GM19240 (cell line): ENCODE results near the gene ZC3H14.
A peak's percentile ranks its signal among the peaks of the same experiment; 100 is the strongest.
"Not testable (repeated sequence)": the region's sequence is repeated elsewhere in the genome, so short reads cannot be mapped to it uniquely, and the experiment has no call there.

Source experiments
- DNase-seq: peaks from one replicate; pipeline ENCODE4 v3.0.0; 2011; ENCODE audit warnings: low spot score; ENCODE audit not compliant: insufficient read length

The ZC3H14 gene, protein sequence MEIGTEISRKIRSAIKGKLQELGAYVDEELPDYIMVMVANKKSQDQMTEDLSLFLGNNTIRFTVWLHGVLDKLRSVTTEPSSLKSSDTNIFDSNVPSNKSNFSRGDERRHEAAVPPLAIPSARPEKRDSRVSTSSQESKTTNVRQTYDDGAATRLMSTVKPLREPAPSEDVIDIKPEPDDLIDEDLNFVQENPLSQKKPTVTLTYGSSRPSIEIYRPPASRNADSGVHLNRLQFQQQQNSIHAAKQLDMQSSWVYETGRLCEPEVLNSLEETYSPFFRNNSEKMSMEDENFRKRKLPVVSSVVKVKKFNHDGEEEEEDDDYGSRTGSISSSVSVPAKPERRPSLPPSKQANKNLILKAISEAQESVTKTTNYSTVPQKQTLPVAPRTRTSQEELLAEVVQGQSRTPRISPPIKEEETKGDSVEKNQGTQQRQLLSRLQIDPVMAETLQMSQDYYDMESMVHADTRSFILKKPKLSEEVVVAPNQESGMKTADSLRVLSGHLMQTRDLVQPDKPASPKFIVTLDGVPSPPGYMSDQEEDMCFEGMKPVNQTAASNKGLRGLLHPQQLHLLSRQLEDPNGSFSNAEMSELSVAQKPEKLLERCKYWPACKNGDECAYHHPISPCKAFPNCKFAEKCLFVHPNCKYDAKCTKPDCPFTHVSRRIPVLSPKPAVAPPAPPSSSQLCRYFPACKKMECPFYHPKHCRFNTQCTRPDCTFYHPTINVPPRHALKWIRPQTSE

DNA sequence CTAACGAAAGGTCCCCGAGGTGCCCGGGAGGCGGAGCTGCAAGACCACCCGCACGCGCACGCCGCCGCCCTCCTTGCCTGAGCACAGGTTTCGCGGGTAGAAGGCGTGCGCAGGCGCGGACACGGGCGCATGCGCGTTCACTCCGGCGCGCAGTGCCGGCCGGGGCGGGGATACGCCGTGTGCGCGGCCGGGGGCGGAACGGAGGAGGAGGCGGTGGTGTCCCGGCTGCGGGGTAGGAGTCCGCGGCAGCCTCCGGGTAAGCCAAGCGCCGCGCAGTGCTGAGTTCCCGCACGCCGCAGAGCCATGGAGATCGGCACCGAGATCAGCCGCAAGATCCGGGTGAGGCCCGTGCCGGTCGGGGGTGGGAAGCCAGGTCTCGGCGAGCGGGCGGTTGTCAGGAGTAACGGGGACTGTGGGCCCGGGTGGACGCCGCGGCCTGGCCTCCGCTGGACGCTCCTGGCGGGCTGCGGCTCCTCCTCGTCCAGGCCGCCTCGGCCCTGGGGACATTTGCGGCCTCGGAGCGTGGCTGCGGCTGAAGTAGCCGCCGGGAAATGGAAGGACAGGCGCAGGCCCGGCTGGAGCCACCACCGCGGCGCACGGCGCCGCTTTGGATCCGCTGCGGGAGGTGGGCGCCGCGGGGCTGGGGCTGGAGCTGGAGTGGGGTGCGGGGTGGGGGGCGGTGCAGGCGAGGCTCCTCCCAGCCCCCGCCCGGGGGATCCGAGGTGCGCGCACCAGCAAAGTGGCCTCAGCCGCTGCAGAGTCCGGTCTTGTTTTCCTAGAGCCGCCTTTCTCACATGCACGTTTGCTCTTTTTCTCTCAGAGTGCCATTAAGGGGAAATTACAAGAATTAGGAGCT, at the start of gene ZC3H14:
ZC3H14 (plus strand) TSS at position 207 of the 856 bp plus-strand sequence; CDS start at position 304, 97 bp downstream.
- peak; percentile 83 for DNase-seq

DNA sequence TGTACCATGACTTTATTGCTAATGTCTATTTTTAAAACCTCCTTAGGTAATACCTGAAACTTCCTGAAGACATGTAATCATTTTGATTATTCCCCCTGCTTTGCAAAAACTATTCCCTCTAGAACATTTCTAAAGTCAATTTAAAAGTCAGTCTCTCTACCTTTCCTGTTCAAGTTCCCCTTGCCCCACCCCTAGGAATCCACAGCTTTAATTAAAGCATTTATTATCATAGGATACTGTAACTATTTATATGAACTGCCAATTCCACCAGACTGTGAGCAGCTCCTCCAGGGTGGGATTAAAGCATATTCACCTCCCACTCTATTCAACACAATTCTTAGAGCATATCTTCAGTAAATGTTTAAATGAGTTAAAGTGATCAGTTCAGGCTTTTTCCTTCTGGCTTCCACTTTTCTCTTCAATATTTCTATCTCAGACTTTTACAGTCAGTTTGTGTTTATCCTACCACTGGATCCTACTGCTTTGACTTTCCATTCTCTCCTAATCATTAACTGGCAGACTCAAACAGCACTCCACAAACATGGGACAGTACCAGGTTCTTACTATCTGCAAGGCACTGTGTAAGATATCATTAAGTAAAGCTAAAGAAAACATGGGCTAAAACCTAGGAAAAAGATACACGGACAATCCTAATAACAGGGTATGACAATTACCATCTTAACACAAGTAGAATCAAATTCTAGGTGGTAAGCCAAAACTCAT, 47.2 kb upstream of the ZC3H14 start:
- DNase-seq = no peak

DNA sequence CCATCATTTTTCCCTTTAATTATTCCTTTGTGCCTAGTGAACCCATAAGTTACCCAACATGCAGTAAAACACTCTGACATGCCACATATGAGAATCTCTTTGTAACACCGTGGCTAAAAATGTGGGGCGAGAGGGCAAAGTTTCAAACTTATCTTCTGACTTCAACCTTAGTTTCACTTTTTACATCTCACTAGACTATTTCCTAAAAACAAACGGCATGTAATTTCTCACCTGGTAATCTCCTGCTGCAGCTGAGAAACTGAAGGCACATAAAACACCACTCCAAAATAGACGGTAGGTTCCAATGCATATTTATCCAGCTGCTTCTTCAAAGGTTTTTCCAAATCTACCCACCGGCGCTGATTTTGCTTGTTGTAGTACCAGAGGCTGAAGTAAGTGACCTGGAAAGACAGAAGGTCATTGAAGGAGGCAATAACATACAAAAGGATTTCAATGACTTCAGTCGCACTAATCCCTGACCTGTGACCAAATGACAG, 45.9 kb upstream of the ZC3H14 start:
- no peak for DNase-seq

DNA sequence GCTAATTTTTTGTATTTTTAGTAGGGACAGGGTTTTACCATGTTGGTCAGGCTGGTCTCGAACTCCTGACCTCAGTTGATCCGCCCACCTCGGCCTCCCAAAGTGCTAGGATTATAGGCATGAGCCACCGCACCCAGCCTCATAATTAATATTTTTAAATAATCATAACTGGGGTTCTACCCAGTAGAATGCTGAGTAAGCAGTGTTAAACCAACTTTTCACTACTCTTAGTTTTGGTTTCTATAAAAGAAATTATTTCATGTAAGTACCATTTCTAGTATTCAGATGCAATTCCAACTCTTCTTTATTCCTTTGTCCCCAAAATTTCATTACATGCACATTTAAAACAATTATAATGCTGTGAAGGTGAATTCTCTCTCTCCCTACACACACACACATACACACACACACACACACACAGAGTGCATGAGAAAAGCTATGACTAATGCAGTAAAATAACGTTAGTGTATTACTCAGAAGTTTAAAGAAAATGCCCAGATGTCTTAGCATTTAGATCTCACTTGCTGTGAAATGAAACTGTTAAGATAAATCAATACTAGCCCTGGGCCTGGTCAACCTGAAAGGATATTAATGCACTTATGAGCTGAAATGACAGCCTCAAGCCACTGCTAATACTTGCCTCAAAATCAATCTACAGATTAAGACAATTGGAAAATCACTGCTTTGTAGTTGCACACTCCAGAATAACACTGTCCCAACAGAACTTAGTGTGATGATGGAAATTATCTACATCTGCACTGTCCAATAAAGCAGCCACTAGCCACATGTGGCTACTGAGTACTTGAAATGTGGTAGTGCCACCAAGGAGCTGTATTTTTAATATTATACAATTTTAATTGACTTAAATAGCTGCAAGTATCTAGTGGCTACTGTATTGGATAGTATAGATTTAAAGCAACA, 44.0 kb upstream of the ZC3H14 start:
- DNase-seq = no peak

DNA sequence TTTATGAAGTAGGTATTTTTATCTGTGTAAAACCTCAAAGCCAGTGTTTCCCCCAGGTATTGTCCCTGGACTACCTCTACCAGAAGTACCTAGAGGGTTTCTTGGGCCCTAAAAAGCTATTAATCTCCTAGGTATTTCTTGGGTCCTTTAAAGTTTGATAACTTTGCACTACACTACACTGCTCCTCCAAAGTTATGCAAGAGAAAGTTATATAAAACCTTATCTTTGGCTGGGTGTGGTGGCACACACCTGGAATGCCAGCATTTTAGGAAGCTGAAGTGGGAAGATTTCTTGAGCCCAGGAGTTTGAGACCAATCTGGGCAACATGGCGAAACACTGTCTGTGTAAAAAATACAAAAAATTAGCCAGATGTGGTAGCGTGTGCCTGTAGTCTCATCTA, 42.9 kb upstream of the ZC3H14 start:
- DNase-seq = no peak

DNA sequence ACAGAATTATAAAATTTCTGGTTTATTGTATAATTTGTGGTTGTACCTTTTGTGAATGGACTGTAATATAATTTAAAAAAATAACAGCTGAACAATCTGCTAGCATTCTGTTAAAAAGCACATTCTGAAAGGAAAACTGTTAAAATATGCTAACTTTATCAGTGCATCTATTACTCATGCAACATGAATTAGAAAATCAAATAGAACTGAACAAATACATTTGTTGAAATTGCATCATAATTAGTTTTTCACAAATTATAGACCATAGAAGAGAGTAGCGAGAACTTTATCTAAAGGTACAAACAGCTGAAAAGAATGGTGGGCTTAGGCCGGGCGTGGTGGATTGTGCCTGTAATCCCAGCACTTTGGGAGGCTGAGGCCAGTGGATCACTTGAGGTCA, 41.0 kb upstream of the ZC3H14 start:
- DNase-seq = no peak

DNA sequence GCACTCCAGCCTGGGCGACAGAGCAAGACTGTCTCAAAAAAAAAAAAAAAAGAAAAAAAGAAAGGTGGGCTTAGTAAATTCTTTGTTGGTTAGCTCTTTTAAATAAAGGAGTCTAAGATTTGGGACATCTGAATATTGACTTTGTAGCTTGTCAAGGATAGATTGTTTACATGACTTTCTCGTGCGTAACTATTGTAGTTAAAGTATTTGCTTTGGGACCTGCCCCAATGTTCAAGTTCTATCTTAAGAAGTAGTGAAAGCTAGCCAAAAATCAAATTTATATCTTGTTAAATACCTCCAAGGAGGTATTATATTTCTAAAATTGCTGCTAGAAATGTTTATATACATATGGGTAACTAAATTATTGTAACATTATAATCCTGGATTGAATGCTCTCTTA, 40.4 kb upstream of the ZC3H14 start:
- DNase-seq = no peak

DNA sequence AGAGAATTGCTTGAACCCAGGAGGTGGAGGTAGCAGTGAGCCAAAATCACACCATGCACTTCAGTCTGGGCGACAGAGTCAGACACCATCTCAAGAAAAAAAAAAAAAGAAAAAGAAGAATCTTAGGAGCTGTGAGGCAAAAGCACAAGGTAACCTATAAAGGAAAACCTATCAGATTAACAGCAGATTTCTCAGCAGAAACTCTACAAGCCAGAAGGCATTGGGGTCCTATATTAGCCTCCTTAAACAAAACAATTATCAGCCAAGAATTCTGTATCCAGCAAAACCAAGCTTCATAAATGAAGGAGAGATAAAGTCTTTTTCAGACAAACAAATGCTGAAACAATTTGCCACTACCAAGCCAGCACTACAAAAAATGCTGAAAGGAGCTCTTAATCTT, 32.9 kb upstream of the ZC3H14 start:
- not testable (repeated sequence) for DNase-seq

DNA sequence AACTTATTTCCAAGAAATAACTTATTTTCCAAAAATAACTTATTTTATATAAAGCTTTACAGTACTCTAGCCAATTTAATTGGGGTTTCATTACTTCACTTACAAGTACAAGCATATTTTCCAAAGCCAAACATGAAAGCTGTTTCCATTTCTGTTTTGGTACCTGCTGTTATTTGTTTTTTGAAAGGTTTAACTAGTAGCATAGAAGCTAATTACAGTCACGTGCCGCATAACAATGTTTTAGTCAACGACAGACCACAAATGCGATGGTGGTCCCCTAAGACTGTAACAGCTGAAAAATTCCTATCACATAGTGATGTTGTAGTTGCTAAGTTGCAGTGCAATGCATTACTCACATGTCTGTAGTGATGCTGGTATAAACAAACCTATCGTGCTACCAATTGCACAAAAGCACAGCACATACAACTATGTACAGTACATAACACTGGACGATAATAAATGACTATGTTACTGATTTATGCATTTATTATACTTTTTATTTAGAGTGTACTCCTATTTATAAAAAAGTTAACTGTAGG, 29.7 kb upstream of the ZC3H14 start:
- no peak for DNase-seq

DNA sequence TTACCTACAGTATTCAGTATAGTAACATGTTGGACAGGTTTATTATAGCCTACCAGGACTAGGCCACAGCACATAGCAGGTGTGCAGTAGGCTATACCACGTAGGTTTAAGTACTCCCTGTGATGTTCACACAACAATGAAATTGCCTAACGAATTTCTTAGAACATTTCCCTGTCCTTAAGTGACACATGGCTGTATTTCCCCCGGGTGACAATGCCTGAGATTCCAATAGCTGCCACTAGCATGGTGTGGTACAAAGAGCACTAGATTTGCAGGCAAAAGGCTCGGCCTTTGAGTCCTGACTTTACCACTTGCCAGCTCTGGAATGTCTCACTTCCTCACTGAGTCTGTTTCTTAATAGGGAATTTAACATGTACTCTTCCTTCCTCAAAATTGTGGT, 27.7 kb upstream of the ZC3H14 start:
- DNase-seq = no peak

DNA sequence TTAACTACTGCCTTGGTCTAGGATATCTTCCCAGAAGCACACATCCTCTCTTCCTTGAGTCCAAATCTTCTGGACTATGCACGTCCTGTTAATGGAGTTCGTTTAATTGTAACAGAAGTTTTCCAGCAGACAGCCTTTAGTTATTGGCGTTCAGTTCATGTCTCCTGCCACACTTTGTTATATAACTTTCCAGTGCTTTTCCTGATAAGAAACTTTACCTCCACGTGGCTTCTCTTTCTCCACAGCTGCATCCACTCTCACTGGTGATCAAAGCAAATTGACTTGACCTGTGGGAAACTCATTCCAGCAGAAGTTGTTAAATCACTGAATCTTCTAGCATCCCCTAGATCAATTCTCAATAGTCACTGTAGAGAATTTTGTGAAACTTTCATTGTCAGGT, 27.0 kb upstream of the ZC3H14 start:
- no peak for DNase-seq

DNA sequence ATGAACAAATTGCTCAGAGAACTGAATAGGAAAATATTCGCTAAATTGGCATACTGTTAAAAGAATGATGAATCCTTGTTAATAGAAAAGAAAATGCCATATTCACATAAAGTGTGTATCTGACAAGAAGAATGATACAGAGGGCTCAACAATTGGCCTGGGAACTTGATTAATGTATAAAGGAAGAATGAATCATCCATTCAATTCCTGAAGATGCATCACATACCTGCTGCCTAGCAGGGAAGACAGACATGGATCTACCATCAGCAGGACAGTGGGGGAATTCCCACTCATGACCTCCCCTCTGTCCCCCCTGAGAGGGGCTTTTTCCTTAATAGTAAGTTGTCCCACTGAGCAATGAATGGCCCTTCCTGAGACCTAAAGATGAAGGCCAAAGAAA, 21.5 kb upstream of the ZC3H14 start:
- DNase-seq = no peak

DNA sequence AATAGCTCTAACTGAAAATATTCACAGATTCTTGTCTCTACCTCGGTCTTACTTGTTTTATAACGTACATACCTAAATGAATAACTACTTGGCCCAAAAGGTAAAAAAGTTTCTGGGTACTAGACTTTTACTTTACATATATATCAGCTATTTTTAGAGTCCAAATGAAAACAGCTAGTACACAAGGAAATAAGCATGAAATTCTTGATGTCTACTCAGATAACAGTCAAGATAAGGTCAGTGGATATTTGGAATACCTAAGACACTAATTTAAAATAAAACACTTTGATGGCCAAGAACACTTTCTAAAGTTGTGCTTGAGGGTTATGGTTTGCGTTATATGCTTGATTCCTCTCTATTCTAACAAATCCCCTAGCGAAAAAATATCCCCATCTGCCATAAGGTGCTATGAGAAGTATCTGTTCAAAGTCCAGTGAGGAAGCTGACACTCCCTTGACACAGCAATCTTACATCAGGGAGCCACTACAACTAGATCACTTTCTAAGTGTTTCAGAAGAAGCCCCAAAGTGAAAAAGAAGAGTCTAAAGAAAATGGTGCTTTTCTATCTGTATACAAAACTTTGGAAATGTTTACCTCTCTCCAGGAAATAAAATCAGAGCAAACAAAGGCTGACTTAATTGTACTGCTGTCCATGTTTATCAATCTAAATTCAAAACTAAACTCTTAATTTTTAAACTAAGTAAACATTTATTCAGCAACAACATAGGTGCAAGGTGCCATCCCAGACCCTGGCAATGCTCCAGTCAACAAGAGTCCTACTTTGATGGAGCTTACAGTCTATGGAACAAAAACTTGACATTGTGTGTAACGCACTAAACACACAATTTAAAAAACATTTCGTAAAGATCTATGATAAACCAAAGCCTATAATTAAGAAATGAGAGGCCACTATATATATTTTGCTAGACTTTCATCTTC, 19.7 kb upstream of the ZC3H14 start:
- DNase-seq = no peak

DNA sequence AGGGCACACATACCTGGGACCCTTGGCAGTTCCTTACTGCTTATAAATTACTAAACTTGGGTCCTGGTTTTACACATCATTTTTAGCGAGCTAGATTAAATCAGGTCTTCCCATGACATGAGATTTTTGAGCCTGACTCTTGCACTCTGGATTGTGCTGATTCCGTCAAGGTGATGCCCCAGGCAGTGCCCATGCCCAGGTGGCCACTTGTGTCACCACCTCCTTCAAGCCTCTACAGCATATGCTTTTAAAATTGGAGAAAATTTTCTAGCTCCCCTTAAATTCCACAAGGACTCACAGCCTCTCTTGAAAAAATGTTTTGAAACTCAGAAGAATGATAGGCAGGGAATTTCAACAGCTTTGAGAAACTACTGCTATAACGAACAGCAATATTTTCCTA, 17.6 kb upstream of the ZC3H14 start:
- DNase-seq = no peak

DNA sequence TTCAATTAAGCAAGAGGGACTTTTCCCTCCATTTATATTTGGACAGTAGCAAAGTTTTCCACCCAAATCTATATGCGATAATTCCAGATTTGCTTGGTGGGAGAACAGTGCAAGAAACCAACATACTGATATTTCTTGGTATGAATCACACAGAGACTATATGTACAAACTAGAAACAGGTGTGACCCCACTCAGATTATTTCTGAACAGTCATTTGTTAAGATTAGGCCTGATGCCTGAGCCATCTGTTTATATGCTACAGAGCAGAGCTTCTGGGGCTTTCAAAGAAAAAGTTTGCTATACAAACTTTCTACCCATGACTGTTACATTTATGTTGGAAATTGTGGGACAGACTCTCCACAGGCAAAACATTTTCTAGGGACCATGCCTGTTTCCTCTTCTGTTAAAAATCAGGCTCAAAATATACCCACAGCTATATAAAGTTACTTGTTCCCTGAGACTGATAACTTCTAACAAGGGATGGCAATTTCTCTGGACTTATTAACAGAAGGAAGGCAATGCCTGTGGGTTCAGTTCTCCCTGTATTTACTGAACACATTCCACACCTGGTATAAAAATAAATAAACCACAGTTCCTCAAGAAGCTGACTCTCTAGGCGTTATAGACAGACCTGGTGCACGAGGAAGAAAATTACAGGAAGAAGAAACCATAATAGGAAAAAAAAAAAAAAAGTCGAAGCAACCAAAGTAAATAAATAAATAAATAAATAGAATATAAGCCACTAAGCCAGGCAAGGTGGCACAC, 16.0 kb upstream of the ZC3H14 start:
- DNase-seq = no peak

DNA sequence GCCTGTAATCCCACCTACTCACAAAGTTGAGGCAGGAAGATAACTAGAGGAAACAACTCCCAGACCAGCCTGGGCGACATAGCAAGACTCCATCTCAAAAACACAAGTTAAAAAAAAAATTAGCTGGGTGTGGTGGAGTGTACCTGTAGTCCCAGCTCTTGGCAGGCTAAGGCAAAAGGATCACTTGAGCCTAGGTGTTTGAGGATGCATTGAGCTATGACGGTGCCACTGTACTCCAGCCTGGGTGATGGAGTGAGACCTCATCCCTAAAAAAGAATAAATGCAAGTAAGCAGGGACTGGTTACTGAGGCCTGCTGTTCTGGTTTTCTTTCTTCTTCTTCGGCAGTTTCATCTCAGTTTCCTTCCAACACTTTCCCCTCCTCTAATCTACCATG, 15.5 kb upstream of the ZC3H14 start:
- DNase-seq = no peak

DNA sequence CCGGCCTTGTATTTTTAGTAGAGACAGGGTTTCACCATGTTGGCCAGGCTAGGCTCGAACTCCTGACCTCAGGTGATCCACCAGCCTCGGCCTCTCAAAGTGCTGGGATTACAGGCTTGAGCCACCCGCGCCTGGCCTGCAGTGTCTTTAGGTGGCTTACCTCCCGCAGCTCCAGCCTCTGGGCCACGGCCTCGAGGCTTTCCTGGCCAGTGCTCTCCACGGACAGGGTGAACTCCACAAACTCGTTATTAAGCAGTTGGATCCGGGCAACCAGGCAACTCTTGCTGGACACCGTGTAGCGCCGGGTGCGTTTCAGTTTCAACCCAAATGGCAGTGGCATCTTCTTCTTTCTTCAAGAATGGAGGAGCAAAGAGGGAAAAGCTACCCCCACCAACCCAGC, 12.8 kb upstream of the ZC3H14 start:
- no peak for DNase-seq
